Measurements from ENCODE around the gene HOXD1. TPM values are rescaled to one million over a fixed set of nuclear protein-coding genes. Genes with fewer than 3 reads are reported as not detected.

The HOXD1 gene
- total and polyA plus RNA-seq, 2 experiments from 2014 or later = not detected

DNA sequence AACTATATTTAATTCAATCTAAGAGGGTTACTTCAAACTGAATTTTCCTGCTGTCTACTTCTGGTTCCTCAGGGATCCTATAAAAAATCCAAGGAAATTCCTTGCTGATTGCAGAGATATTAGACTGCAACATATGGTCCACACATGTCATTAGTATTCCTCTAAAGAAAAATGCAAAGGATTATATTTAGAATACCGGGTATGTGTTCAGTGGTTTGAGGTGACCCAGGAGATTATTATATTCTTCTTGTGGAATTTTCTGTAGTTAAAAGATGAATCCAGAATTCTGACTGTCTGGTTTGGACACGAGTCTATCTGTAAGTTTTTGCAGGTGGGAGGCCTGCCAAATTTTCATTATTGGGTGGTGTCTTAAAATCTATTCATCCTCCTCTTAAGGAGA, 18.2 kb downstream of the HOXD1 start:
- H3K9me3 ChIP-seq (ENCODE audit: low read depth) = no peaks in the 10 kb centered on the region
- TF ChIP-seq, protein P1, sequence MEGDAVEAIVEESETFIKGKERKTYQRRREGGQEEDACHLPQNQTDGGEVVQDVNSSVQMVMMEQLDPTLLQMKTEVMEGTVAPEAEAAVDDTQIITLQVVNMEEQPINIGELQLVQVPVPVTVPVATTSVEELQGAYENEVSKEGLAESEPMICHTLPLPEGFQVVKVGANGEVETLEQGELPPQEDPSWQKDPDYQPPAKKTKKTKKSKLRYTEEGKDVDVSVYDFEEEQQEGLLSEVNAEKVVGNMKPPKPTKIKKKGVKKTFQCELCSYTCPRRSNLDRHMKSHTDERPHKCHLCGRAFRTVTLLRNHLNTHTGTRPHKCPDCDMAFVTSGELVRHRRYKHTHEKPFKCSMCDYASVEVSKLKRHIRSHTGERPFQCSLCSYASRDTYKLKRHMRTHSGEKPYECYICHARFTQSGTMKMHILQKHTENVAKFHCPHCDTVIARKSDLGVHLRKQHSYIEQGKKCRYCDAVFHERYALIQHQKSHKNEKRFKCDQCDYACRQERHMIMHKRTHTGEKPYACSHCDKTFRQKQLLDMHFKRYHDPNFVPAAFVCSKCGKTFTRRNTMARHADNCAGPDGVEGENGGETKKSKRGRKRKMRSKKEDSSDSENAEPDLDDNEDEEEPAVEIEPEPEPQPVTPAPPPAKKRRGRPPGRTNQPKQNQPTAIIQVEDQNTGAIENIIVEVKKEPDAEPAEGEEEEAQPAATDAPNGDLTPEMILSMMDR (IDR thresholded peaks at IDR 0.05; ENCODE audit: low read depth, low read length) = no peak
- no peaks in the 10 kb centered on the region for H3K36me3 ChIP-seq
- no peak overlapping the region for H3K27ac ChIP-seq
- DNase-seq (ENCODE audit: low read depth in 1 of 2, low spot score in 1 of 2) = no peak
- H3K4me1 ChIP-seq (ENCODE audit: low read depth) = no peaks in the 10 kb centered on the region
- H3K27me3 ChIP-seq = peaks cover 50% of the 10 kb centered on the region
- no peak overlapping the region for H3K4me3 ChIP-seq

DNA sequence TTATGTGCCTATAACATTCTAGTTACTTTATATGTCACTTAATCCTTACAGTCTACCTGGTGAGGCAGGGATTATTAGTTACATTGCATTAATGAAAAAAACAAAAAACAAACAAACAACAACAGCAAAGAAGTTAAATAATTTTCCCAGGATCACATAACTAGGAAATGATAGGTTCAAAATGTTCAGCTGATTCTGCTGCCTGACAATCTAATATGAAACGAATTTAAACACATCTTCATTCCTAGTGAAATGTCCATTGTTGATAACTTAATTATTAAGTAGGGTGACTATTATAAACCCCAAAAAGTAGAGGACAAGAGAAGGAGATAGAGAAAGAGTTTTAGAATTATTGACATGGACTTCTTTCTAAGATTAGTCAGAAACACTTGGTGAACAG, 22.6 kb downstream of the HOXD1 start:
- Histone ChIP-seq H3K4me3 (no peak overlapping the region), H3K27me3 (peaks cover 22% of the 10 kb centered on the region), H3K9me3 (ENCODE audit: low read depth) (no peaks in the 10 kb centered on the region), H3K36me3 (no peaks in the 10 kb centered on the region), H3K27ac (no peak overlapping the region), H3K4me1 (ENCODE audit: low read depth) (no peaks in the 10 kb centered on the region)
- DNase-seq (ENCODE audit: low read depth in 1 of 2, low spot score in 1 of 2) = no peak
- TF ChIP-seq, protein P1 (IDR thresholded peaks at IDR 0.05; ENCODE audit: low read depth, low read length) = no peak

DNA sequence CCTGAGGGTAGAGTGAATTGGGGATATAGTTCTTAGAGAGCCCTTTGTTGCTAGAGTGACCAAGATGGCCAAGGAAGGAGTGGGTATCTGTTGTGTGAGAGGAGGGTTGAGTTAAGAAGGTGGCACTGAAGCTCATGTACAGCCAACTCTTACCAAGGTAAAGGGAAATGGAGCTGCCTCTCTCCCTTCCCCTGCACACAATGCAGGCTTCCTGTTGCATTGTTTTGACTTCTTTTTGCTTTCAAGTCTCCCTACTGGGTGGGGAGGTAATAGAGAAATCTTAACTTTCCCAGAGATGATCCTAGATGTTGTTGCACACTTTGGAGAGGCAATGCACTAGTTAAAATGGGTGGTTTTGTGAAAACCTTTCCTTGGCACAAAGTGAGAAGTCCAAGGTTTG, 23.8 kb downstream of the HOXD1 start:
- Histone ChIP-seq H3K27me3 (peaks cover 18% of the 10 kb centered on the region), H3K36me3 (no peaks in the 10 kb centered on the region), H3K9me3 (ENCODE audit: low read depth) (no peaks in the 10 kb centered on the region), H3K27ac (no peak overlapping the region), H3K4me3 (no peak overlapping the region), H3K4me1 (ENCODE audit: low read depth) (no peaks in the 10 kb centered on the region)
- no peak for DNase-seq (ENCODE audit: low read depth in 1 of 2, low spot score in 1 of 2)
- TF ChIP-seq, protein P1 (IDR thresholded peaks at IDR 0.05; ENCODE audit: low read depth, low read length) = no peak

DNA sequence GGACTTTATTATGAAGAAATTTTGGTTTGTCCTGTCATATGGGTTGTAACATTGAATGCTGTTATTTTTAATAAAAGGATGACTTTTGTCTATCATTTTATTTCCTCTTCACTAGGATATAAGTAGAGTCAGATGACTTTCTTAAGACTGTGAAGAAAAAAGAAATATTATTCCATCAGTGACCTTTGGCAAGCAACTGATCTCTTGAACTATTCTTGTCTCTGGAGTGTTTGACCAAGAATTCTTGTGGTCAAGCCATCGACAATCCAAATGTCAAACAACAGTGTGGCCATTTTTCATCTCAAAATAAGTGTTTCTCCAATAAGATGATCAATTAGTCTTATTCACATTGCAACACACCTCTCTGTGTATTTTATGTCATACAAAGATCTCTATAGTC, 24.9 kb downstream of the HOXD1 start:
- Histone ChIP-seq H3K27me3 (peaks cover 18% of the 10 kb centered on the region), H3K27ac (no peak overlapping the region), H3K36me3 (no peaks in the 10 kb centered on the region), H3K4me3 (no peak overlapping the region), H3K9me3 (ENCODE audit: low read depth) (no peaks in the 10 kb centered on the region), H3K4me1 (ENCODE audit: low read depth) (no peaks in the 10 kb centered on the region)
- TF ChIP-seq, protein P1 (IDR thresholded peaks at IDR 0.05; ENCODE audit: low read depth, low read length) = no peak
- DNase-seq (ENCODE audit: low read depth in 1 of 2, low spot score in 1 of 2) = no peak

DNA sequence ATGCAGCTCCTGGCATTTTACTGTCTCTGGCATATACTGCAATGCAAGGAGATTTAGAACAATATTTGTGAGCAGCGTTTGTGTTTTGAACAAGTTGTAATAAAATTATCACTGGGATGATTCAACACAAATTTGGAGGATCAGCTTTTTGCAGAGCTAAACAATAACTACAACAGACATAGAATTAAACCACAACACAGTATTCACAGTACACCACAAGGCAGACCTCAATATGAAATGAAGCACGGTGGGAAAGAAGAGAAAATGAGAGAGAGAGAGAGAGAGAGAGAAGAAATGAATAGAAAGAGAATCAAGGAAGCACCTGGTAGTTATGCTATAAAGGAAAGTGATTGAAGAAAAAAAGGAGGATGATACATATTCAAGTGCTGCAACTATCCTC, 39.4 kb downstream of the HOXD1 start:
- Histone ChIP-seq H3K36me3 (no peaks in the 10 kb centered on the region), H3K4me3 (no peak overlapping the region), H3K27ac (no peak overlapping the region), H3K9me3 (ENCODE audit: low read depth) (no peaks in the 10 kb centered on the region), H3K4me1 (ENCODE audit: low read depth) (no peaks in the 10 kb centered on the region), H3K27me3 (peaks cover 29% of the 10 kb centered on the region)
- no peak for DNase-seq (ENCODE audit: low read depth in 1 of 2, low spot score in 1 of 2)
- TF ChIP-seq, protein P1 (IDR thresholded peaks at IDR 0.05; ENCODE audit: low read depth, low read length) = no peak

DNA sequence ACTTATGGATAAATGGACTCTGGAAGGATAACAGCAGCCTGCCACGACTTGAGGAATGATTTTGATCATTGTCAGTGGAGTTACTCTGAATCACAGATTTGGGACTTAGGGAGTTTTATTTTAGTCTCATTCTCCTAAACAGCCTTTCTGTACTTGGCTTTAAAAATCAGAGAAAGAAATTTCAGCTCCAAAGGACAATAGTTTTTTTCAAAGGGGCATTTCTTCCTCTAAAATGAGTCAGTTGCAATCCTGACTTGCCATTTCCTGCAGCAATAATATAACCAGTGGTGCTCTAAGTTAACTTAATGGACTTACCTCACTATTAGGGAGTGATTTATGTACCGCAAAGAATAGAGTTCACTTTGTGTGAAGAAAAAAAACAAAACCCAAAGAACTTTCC, 45.7 kb downstream of the HOXD1 start:
- Histone ChIP-seq H3K27ac (no peak overlapping the region), H3K27me3 (peaks cover 3% of the 10 kb centered on the region), H3K4me1 (ENCODE audit: low read depth) (no peaks in the 10 kb centered on the region), H3K4me3 (no peak overlapping the region), H3K36me3 (no peaks in the 10 kb centered on the region), H3K9me3 (ENCODE audit: low read depth) (no peaks in the 10 kb centered on the region)
- TF ChIP-seq, protein P1 (IDR thresholded peaks at IDR 0.05; ENCODE audit: low read depth, low read length) = no peak
- no peak for DNase-seq (ENCODE audit: low read depth in 1 of 2, low spot score in 1 of 2)

Data from cardiac muscle cell (in vitro differentiated cells and primary cell).